Neural cell (in vitro differentiated cells): ENCODE results near the gene LRRFIP2. TPM values are rescaled to one million over a fixed set of nuclear protein-coding genes. Genes with fewer than 3 reads are reported as not detected.

Experiments
- H2AFZ ChIP-seq: fragments of 200-600, 300-800 bp; sonication (generic), shearing (Covaris generic); 2 replicates; pipeline ENCODE4 v1.6.0; 2014; ENCODE audit warnings: low read depth, mild to moderate bottlenecking, antibody characterized with exemption, low read length, moderate library complexity
- H3F3A ChIP-seq: fragments of 200-600 bp; shearing (Covaris generic); 2 replicates; pipeline ENCODE4 v1.6.1; 2016; ENCODE audit warnings: mild to moderate bottlenecking, moderate library complexity, mixed read lengths, antibody characterized with exemption, low read length; ENCODE audit not compliant: insufficient read depth, poor library complexity, severe bottlenecking
- H3K27ac ChIP-seq: fragments of 200-600, 300-800 bp; sonication (generic), shearing (Covaris generic); 2 replicates; pipeline ENCODE4 v1.5.1; 2014; ENCODE audit warnings: mild to moderate bottlenecking, low read length, moderate library complexity
- H3K27me3 ChIP-seq: fragments of 300-800, 200-600 bp; sonication (generic), shearing (Covaris generic); 2 replicates; pipeline ENCODE4 v1.6.0; 2014; ENCODE audit warnings: mild to moderate bottlenecking, low read depth, low read length, moderate library complexity; ENCODE audit not compliant: insufficient read depth
- H3K36me3 ChIP-seq: fragments of 300-800, 200-600 bp; sonication (generic), shearing (Covaris generic); 2 replicates; pipeline ENCODE4 v1.5.1; 2014; ENCODE audit warnings: mild to moderate bottlenecking, antibody characterized with exemption, low read length, moderate library complexity; ENCODE audit not compliant: insufficient read depth
- H3K4me2 ChIP-seq: fragments of 300-800, 200-600 bp; sonication (generic), shearing (Covaris generic); 2 replicates; pipeline ENCODE4 v1.6.0; 2014; ENCODE audit warnings: mild to moderate bottlenecking, low read length
- H3K4me3 ChIP-seq: fragments of 300-800, 200-600 bp; sonication (generic), shearing (Covaris generic); 2 replicates; pipeline ENCODE4 v1.5.1; 2014; ENCODE audit warnings: mild to moderate bottlenecking, low read length, moderate library complexity
- H3K79me2 ChIP-seq: fragments of 200-600 bp; shearing (Covaris generic); replicated peaks from 2 replicates; pipeline ENCODE4 v1.6.0; 2014; ENCODE audit warnings: mild to moderate bottlenecking, low read length, moderate library complexity; ENCODE audit not compliant: insufficient read depth
- H3K9ac ChIP-seq: fragments of 300-800, 200-600 bp; sonication (generic), shearing (Covaris generic); 2 replicates; pipeline ENCODE4 v1.6.1; 2016; ENCODE audit warnings: mild to moderate bottlenecking, low read length, mixed read lengths
- H3K9me2 ChIP-seq: fragments of 200-600 bp; shearing (Covaris generic); 2 replicates; pipeline ENCODE4 v1.6.1; 2016; ENCODE audit warnings: mild to moderate bottlenecking, low read length, mixed read lengths; ENCODE audit not compliant: insufficient read depth
- H3K9me3 ChIP-seq: fragments of 200-600, 300-800 bp; sonication (generic), shearing (Covaris generic); 2 replicates; pipeline ENCODE4 v1.6.1; 2016; ENCODE audit warnings: mild to moderate bottlenecking, mixed run types, low read length, moderate library complexity, mixed read lengths
- H4K20me1 ChIP-seq: fragments of 200-600 bp; shearing (Covaris generic); 2 replicates; pipeline ENCODE4 v1.6.1; 2016; ENCODE audit warnings: mild to moderate bottlenecking, mixed run types; ENCODE audit not compliant: insufficient read depth
- CTCF ChIP-seq: fragments of 450-650 bp; IDR thresholded peaks from 2 replicates; pipeline ENCODE4 v1.5.1; 2014; ENCODE audit warnings: antibody characterized with exemption, mild to moderate bottlenecking, moderate library complexity; ENCODE audit not compliant: poor library complexity, severe bottlenecking
- EP300 ChIP-seq: fragments of 450-650 bp; conservative IDR thresholded peaks from 2 replicates; pipeline ENCODE4 v1.6.1; 2014; ENCODE audit warnings: antibody characterized with exemption, mild to moderate bottlenecking, moderate library complexity; ENCODE audit not compliant: poor library complexity, severe bottlenecking
- EZH2 ChIP-seq: fragments of 200-600, 300-800 bp; shearing (Covaris generic), sonication (generic); IDR thresholded peaks from 2 replicates; pipeline ENCODE4 v1.6.1; 2014; ENCODE audit warnings: antibody characterized with exemption, low read length, borderline replicate concordance, mild to moderate bottlenecking; ENCODE audit not compliant: insufficient read depth, poor library complexity, severe bottlenecking
- MXI1 ChIP-seq: fragments of 450-650 bp; conservative IDR thresholded peaks from 2 replicates; pipeline ENCODE4 v1.6.1; 2014; ENCODE audit warnings: antibody characterized with exemption, mild to moderate bottlenecking; ENCODE audit not compliant: poor library complexity, severe bottlenecking
- POLR2AphosphoS5 ChIP-seq: IDR thresholded peaks from 2 replicates; pipeline ENCODE4 v1.6.1; 2012
- RAD21 ChIP-seq: fragments of 450-650 bp; conservative IDR thresholded peaks from 2 replicates; pipeline ENCODE4 v1.6.1; 2014; ENCODE audit warnings: antibody characterized with exemption, mild to moderate bottlenecking, moderate library complexity
- REST ChIP-seq: IDR thresholded peaks from 2 replicates; pipeline ENCODE4 v1.6.1; 2012; ENCODE audit warnings: borderline replicate concordance
- SMC3 ChIP-seq: fragments of 450-650 bp; conservative IDR thresholded peaks from 2 replicates; pipeline ENCODE4 v1.6.1; 2014; ENCODE audit warnings: antibody characterized with exemption, mild to moderate bottlenecking, moderate library complexity; ENCODE audit not compliant: poor library complexity
- TAF1 ChIP-seq: IDR thresholded peaks from 2 replicates; pipeline ENCODE4 v1.6.1; 2012; ENCODE audit warnings: low read depth
- polyA plus RNA-seq: library from polyadenylated mRNA; depleted of rRNA; stranded (reverse); fragments of >200 nt; gene quantifications from 2 replicates; pipeline ENCODE4 v1.2.3, GENCODE V29; 2014

Gene LRRFIP2
- polyA plus RNA-seq, 1 donor from 2014 or later: 143 TPM

DNA sequence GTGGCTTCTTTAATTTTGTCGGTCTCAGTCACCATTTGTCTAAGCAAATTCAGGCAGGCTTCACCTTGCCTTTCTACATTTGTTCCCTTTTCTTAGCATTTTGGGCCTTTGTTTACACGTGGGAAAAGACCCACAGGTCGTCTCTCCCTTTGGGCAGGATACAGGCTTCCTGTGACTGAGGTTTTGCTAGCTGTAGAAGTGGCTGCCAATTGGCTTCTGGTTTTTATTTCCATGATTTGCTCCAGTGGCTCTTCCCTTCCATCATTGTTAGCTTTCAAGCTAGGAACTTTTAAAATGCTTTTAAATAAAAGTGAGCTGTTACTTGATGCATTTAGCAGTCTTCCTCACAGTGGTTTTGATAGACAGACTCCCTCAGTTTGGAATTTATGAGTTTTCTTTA lies 143.8 kb downstream of the LRRFIP2 start:
- Histone ChIP-seq H3K36me3 (peaks cover 12% of the 10 kb centered on the region), H3F3A (no peaks in the 10 kb centered on the region), H4K20me1 (no peaks in the 10 kb centered on the region), H3K4me2 (no peak overlapping the region), H3K27me3 (no peaks in the 10 kb centered on the region), H3K9ac (no peak overlapping the region), H3K9me2 (no peaks in the 10 kb centered on the region), H3K9me3 (peaks cover 4% of the 10 kb centered on the region), H3K27ac (no peak overlapping the region), H2AFZ (no peak overlapping the region), H3K79me2 (no peaks in the 10 kb centered on the region), H3K4me3 (no peak overlapping the region)
- TF ChIP-seq REST (no peak), RAD21 (no peak), POLR2AphosphoS5 (no peak), MXI1 (no peak)

- no peak for TF ChIP-seq SMC3
- TF ChIP-seq REST: no peak
- TF ChIP-seq MXI1: no peak
- no peak for TF ChIP-seq EP300
- no peak for TF ChIP-seq POLR2AphosphoS5
- no peak for TF ChIP-seq CTCF
- no peak for TF ChIP-seq EZH2
- no peak for TF ChIP-seq TAF1
- TF ChIP-seq RAD21: no peak
- H4K20me1 ChIP-seq: no peaks in the 10 kb centered on the region
- H3K27me3 ChIP-seq: no peaks in the 10 kb centered on the region
- peaks cover 8% of the 10 kb centered on the region for H3K36me3 ChIP-seq
- H3K79me2 ChIP-seq: no peaks in the 10 kb centered on the region
- H3K9me2 ChIP-seq: no peaks in the 10 kb centered on the region
- no peak overlapping the region for H3K4me3 ChIP-seq
- no peak overlapping the region for H3K4me2 ChIP-seq
- no peaks in the 10 kb centered on the region for H3F3A ChIP-seq
- H3K27ac ChIP-seq: no peak overlapping the region
- no peaks in the 10 kb centered on the region for H3K9me3 ChIP-seq
- no peak overlapping the region for H2AFZ ChIP-seq
- no peak overlapping the region for H3K9ac ChIP-seq
Observed at GRCh38 chr3:37029516-37030163, 144.7 kb downstream of the LRRFIP2 start.
